Measurements from ENCODE around the gene CACFD1. TPM values are rescaled to one million over a fixed set of nuclear protein-coding genes. Genes with fewer than 3 reads are reported as not detected.

CACFD1 gene
- total and polyA plus RNA-seq, 2 of the 4 experiments (the other 2 are of a cell fraction) = 2.0 to 6.6 TPM

Other genes with a start within 250 kb of the CACFD1 start
- gene ABO, start 184.8 kb upstream of the CACFD1 start, total RNA-seq (2012; rRNA removed) = not detected in 2 replicates
- not detected in 2 replicates for gene ABO, start 184.8 kb upstream of the CACFD1 start, polyA plus RNA-seq (2012; rRNA removed)
- gene SURF6, start 123.8 kb upstream of the CACFD1 start, total RNA-seq (2012; rRNA removed) = 6.1 and 6.4 TPM in 2 replicates
- 12.8 and 17.2 TPM in 2 replicates for gene SURF6, start 123.8 kb upstream of the CACFD1 start, polyA plus RNA-seq (2012; rRNA removed)
- 6.9 and 7.9 TPM in 2 replicates for gene MED22, start 111.8 kb upstream of the CACFD1 start, total RNA-seq (2012; rRNA removed)
- 28.3 and 32.9 TPM in 2 replicates for gene MED22, start 111.8 kb upstream of the CACFD1 start, polyA plus RNA-seq (2012; rRNA removed)
- gene RPL7A, start 111.8 kb upstream of the CACFD1 start, total RNA-seq (2012; rRNA removed) = 3,220 TPM in 2 replicates
- gene RPL7A, start 111.8 kb upstream of the CACFD1 start, polyA plus RNA-seq (2012; rRNA removed) = 4,034 and 4,096 TPM in 2 replicates
- gene SURF1, start 103.5 kb upstream of the CACFD1 start, total RNA-seq (2012; rRNA removed) = 10.3 and 15.1 TPM in 2 replicates
- 23.4 and 24.5 TPM in 2 replicates for gene SURF1, start 103.5 kb upstream of the CACFD1 start, polyA plus RNA-seq (2012; rRNA removed)
- 9.9 and 12.5 TPM in 2 replicates for gene SURF2, start 103.4 kb upstream of the CACFD1 start, total RNA-seq (2012; rRNA removed)
- 16.3 and 21.8 TPM in 2 replicates for gene SURF2, start 103.4 kb upstream of the CACFD1 start, polyA plus RNA-seq (2012; rRNA removed)
- gene SURF4, start 83.9 kb upstream of the CACFD1 start, total RNA-seq (2012; rRNA removed) = 512 and 532 TPM in 2 replicates
- gene SURF4, start 83.9 kb upstream of the CACFD1 start, polyA plus RNA-seq (2012; rRNA removed) = 293 and 307 TPM in 2 replicates
- 0.28 and 0.54 TPM in 2 replicates for gene STKLD1, start 83.6 kb upstream of the CACFD1 start, total RNA-seq (2012; rRNA removed)
- 0.65 and 0.69 TPM in 2 replicates for gene STKLD1, start 83.6 kb upstream of the CACFD1 start, polyA plus RNA-seq (2012; rRNA removed)
- gene REXO4, start 42.0 kb upstream of the CACFD1 start, total RNA-seq (2012; rRNA removed) = 16.1 and 18.3 TPM in 2 replicates
- gene REXO4, start 42.0 kb upstream of the CACFD1 start, polyA plus RNA-seq (2012; rRNA removed) = 21.8 and 23.1 TPM in 2 replicates
- gene ADAMTS13, start 37.6 kb upstream of the CACFD1 start, total RNA-seq (2012; rRNA removed) = under 0.01 and 0.18 TPM in 2 replicates
- 2.8 and 3.1 TPM in 2 replicates for gene ADAMTS13, start 37.6 kb upstream of the CACFD1 start, polyA plus RNA-seq (2012; rRNA removed)
- 2.9 and 3.1 TPM in 2 replicates for gene SLC2A6, start 19.1 kb downstream of the CACFD1 start, total RNA-seq (2012; rRNA removed)
- gene SLC2A6, start 19.1 kb downstream of the CACFD1 start, polyA plus RNA-seq (2012; rRNA removed) = 8.5 and 9.3 TPM in 2 replicates
- gene MYMK, start 65.0 kb downstream of the CACFD1 start, total RNA-seq (2012; rRNA removed) = not detected in 2 replicates
- not detected in 2 replicates for gene MYMK, start 65.0 kb downstream of the CACFD1 start, polyA plus RNA-seq (2012; rRNA removed)
- not detected in 2 replicates for gene ADAMTSL2, start 74.7 kb downstream of the CACFD1 start, total RNA-seq (2012; rRNA removed)
- not detected in 2 replicates for gene ADAMTSL2, start 74.7 kb downstream of the CACFD1 start, polyA plus RNA-seq (2012; rRNA removed)
- gene FAM163B, start 149.4 kb downstream of the CACFD1 start, total RNA-seq (2012; rRNA removed) = not detected in 2 replicates
- not detected in 2 replicates for gene FAM163B, start 149.4 kb downstream of the CACFD1 start, polyA plus RNA-seq (2012; rRNA removed)
- not detected in 2 replicates for gene DBH, start 176.4 kb downstream of the CACFD1 start, total RNA-seq (2012; rRNA removed)
- gene DBH, start 176.4 kb downstream of the CACFD1 start, polyA plus RNA-seq (2012; rRNA removed) = not detected in 2 replicates

Data from IMR-90 (cell line).